GM21423 (cell line): Measurements from ENCODE around the gene CTDSP1.

Experiments used
- ATAC-seq: cut with Tn5 transposase; IDR thresholded peaks from one replicate; pipeline ENCODE4 v1.9.1; 2021; ENCODE audit warnings: mild to moderate bottlenecking, moderate library complexity; ENCODE audit not compliant: unreplicated experiment

The CTDSP1 gene

DNA sequence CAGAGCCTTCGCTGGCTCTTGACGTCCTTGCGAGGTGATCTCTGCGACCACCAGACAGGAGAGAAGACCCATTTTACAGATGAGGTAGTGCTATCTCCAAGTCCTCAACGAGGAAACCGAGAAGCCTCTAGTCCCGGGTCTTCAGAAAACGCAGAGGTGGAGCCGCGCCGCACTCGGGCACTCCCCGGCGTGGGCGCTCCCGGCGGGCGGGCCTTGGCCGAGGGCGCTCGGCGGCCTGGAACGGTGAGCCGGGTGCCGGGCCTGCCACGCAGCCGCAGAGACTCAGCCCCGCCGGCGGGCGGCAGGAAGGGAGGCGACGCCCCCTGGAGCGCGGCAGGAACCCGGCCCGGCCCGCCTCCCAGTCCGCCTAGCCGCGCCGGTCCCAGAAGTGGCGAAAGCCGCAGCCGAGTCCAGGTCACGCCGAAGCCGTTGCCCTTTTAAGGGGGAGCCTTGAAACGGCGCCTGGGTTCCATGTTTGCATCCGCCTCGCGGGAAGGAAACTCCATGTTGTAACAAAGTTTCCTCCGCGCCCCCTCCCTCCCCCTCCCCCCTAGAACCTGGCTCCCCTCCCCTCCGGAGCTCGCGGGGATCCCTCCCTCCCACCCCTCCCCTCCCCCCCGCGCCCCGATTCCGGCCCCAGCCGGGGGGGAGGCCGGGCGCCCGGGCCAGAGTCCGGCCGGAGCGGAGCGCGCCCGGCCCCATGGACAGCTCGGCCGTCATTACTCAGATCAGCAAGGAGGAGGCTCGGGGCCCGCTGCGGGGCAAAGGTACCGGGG is at the start of gene CTDSP1:
Gene CTDSP1, plus strand, starts transcription at position 478 of the 776 bp plus-strand sequence. Its CDS starts 223 bp downstream, at position 701.
- ATAC-seq = peak; percentile 32

- ATAC-seq = no peak
Observed at GRCh38 chr2:218354045-218354444, 45.6 kb upstream of the CTDSP1 start.

DNA sequence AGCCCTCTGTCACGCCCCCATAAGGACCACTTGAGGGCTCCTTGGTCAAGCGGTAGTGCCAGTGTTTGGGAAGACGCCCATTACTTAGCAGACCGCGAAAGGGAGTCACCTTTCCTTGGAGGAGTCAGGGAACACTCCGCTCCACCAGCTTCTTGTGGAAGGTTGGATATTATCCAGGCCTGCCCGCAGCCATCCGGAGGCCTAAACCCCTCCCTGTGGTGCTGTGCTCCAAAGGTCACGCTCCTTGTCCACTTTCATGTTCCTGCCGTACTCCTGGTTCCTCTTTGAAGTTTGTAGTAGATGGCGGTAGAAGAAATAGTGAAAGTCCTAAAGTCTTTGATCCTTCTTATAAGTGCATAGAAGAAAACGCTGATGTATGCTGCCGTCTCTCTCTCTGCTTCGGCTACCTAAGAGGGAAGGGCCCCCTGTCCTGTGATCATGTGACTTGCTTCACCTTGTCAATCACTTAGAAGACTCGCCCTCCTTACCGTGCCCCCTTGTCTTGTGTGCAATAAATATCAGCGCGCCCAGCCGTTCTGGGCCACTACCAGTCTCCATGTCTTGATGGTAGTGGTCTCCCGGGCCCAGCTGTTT is 44.7 kb upstream of the CTDSP1 start:
- no peak for ATAC-seq

DNA sequence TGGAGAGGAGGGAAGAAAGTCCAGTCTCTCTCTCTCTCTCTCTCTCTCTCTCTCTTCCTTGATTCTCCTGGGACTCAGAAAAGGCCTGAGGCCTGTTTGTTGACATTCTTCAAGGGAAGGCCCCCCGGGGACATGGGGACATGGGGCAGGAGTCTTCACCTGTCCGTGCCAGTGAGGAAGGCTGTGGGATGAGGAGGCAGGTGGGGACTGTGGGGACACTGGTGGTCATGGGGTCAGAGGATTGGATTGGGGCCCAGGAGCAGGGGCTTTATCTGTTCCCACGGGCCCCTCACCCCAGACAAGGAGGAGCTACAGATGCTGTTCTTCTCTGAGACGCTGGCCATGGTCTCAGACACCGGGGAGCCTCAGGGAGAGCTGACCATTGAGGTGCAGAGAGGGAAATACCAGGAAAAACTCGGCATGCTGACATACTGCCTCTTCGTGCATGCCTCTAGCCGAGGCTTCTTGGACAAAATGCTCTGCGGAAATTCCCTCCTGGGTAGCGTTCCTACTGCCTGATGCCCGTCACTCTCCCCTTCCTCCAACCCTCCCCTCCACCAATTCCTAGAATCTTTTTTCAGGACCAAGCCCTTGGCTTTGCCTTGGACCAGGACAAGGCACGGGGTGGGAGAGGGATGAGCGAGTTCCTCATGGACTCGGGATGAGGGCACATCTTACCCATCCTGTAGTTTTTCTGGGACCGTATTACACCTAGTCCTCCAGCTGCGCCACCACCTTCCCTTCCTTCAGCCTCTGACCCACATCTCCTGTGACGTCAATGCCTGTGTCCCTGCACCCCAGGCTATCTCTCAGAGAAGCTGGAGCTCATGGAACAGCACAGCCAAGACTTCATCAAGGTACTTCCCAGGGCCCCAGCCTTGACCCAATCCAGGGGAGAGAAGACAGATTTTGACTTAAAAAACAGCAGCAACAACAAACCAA is 42.2 kb upstream of the CTDSP1 start:
- no peak for ATAC-seq

DNA sequence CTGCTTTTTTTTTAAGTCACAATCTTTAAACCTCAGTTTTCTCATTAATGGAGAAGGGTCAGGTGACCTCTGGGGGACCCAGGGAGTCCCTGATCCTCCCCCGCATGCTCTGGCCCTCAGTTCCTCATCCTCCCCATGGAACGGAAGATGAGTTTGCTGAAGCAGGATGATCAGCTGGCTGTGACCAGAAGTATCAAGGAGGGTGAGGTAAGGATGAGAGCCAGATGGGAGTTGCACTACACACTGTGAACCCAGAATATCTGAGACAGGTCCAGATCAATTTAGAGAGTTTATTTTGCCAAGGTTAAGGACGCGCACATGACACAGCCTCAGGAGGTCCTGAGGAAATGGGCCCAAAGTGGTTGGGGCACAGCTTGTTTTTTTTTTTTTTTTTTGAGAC is 39.2 kb upstream of the CTDSP1 start:
- ATAC-seq = no peak

DNA sequence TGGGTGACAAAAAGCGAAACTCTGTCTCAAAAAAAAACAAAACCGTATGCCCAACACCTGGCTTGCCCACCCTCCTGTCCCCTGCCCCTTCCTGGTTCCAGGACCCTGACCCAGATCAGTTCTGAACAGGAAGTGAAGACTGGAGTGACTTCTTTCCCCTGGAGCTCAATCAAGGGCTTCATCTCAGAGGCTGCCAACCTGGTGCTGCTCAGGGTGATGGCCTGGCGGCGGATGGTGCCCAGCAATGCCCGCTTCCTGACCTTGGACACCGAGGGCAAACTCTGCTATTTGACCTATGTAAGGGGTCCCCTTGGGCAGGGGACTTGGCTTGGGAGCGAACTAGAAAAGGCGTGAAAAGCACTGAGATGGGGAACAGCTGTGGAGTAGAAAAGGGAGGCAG is 37.1 kb upstream of the CTDSP1 start:
- ATAC-seq = no peak

DNA sequence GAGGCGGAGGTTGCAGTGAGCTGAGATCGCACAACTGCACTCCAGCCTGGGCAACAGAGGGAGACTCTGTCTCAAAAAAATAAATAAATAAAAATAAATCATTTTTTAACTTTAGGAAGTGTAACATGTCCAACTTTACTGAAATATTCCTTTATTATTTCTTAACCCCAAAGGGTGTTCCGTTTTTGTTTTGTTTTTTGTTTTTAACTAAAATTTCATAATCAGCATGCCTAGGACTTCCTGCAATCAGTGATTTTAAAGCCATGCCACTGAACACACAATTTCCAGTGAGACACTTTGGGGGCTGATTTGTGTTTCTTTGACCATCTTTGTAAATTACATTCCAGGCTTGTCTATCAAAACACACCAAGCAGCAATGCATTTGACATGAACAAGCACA is 35.9 kb upstream of the CTDSP1 start:
- ATAC-seq = no peak

- no peak for ATAC-seq
Observed at GRCh38 chr2:218364196-218364595, 35.5 kb upstream of the CTDSP1 start.

- no peak for ATAC-seq
Observed at GRCh38 chr2:218366621-218367414, 32.9 kb upstream of the CTDSP1 start.

GRCh38 chr2:218367415-218368149 is 32.1 kb upstream of the CTDSP1 start:
- peak; percentile 95 for ATAC-seq

DNA sequence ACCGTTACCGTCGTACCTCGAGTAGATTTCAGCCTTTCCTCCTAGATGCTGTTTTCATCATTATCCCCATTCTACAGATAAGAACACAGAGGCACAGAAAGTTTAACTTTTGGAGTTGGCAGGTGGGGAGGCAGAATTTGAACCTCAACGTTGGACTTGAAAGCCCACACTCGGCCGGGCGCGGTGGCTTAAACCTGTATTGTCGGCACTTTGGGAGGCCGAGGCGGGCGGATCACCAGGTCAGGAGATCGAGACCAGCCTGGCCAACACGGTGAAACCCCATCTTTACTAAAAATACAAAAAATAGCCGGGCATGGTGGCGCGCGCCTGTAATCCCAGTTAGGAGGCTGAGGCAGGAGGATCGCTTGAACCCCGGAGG is 31.5 kb upstream of the CTDSP1 start:
- no peak for ATAC-seq

GRCh38 chr2:218368621-218369153 is 31.0 kb upstream of the CTDSP1 start:
- ATAC-seq = no peak

GRCh38 chr2:218369330-218369729 is 30.3 kb upstream of the CTDSP1 start:
- ATAC-seq = no peak

DNA sequence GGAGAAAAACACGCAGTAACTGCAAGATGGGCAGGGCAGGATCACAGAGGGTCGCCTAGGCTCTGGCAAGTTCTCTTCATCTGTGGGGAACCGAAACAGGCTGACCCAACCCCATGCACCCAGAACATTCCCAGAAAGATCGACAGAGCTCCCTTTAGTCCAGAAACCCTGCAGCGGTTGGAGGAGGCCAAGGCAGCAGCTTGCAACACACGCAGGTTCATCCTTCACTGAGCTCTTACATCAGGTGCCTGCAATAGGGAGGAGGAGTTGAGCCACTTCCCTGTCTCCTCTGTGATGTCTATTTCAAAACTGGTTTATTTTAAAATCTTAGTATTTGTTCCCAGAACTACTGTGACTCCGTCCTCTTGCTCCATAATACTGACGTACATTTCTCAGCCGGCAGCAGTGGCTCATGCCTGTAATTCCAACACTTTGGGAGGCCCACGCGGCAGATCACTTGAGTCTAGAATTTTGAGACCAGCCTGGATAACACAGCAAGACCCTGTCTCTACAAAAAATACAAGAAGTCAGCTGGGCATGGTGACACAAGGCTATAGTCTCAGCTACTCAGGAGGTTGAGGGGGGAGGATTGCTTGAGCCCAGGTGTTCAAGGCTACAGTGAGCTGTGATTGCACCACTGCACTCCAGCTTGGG is 29.1 kb upstream of the CTDSP1 start:
- no peak for ATAC-seq

DNA sequence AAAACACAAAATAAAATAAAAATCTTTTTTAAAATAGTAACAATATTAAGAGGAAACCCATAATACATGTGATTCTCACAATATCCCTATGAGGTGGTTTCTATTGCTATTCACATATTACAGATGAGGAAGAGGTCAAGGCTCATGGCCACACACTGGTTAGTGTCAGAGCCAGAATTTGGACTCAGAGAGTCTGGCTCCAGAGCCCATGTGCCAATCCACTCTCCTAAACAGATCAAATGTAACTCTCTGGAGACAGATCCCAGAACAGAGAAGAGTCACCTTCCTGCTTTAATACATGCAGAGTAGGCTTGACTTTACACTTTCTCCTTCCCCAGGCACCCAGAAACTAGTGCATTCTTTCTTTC is 27.7 kb upstream of the CTDSP1 start:
- no peak for ATAC-seq

GRCh38 chr2:218374795-218375194 is 24.9 kb upstream of the CTDSP1 start:
- no peak for ATAC-seq

DNA sequence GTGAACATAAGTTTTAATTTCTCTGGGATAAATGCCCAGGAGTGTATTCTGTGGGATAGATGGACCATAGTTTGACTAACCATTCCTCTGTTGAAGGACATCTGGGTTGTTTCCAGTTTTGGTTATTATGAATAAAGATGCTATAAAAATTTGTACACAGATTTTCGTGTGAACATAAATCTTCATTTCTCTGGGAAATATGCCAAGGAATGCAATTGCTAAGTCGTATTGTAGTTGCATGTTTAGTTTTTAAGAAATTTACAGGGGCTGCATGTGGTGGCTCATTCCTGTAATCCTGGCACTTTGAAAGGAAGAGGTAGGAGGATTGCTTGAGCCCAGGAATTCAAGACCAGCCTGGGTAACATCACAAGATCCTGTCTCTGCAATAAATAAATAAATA is 24.5 kb upstream of the CTDSP1 start:
- ATAC-seq = no peak

DNA sequence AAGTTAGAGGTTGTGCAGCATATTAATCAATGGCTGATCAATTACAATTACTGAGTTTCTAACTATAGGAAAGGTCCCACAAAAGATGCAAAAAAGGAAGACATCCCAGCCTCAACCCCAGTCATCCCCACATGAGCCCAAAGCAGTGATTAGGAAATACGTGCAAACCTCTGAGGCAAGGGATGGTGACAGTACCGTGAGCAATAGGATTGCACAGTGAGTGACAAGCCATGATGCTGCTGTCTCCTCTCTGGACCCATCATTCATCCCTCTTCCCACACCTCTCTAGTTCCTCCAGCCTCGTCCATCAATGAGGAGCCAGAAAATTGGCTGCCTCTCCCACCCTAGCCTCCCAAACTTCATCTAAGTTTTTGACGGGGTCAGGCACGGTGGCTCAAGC is 21.6 kb upstream of the CTDSP1 start:
- ATAC-seq = no peak

- ATAC-seq = no peak
Observed at GRCh38 chr2:218381916-218382366, 17.7 kb upstream of the CTDSP1 start, which contains the start of gene SLC11A1. SLC11A1 (plus strand) TSS chr2:218382273; CDS start chr2:218382369, 96 bp downstream.
